Measurements from ENCODE around the gene HUWE1.
"Not testable (repeated sequence)": the region's sequence is repeated elsewhere in the genome, so short reads cannot be mapped to it uniquely, and the experiment has no call there.

The HUWE1 gene

GRCh38 chrX:53504035-53504434, 182.5 kb downstream of the HUWE1 start:
- not testable (repeated sequence) for DNase-seq

- DNase-seq: peak; percentile 33 to 41
Observed at GRCh38 chrX:53494436-53494835, 192.1 kb downstream of the HUWE1 start.

- no peak for DNase-seq
Observed at GRCh38 chrX:53486285-53486684, 200.2 kb downstream of the HUWE1 start.

GRCh38 chrX:53483838-53484405, 202.6 kb downstream of the HUWE1 start:
- no peak for DNase-seq

- DNase-seq: no peak
Observed at GRCh38 chrX:53483416-53483815, 203.1 kb downstream of the HUWE1 start.

Measured in inflammatory macrophage (primary cell).